ENCODE measurements around the gene FAM8A1. TPM values are rescaled to one million over a fixed set of nuclear protein-coding genes. Genes with fewer than 3 reads are reported as not detected.
A peak's percentile ranks its signal among the peaks of the same experiment; 100 is the strongest.

Gene FAM8A1
- total RNA-seq, 3 donors from 2014 or later = 27.9 to 39.4 (median 33.8) TPM

DNA sequence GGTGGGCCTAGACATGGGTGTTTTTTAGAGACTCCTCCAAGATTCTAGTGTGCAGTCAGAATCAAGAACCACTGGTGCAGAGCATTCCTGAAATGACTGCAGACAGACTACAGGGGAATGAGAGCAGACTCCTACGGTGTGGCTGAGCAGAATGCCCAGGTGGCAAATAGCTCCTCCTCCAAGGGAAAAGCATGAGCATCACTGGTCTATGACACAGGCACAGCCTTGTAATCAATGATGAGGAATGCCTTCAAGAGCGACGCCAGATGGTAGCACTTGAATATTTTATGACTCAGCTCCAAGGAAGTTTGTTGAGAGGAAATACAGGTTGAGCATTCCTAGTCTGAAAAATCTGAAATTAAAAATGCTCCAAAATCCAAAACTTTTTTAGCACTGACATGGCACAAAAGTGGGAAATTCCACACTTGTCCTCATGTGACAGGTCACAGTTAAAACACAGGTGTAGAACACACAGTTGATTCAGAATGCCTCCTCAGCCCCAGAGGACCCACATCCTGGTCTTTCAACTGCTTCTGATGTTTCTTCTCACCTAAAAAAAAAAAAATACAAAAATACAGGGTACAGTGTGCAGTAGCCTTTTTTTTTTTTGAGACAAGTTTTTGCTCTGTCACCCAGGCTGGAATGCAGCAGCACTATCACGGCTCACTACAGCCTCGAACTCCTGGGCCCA is 10.6 kb upstream of the FAM8A1 start:
- H3K27me3 ChIP-seq = no peaks in the 10 kb centered on the region
- intact Hi-C loops (cut with DNase I; ENCODE audit: low total_unique reads) = loop anchor here (10.0 kb wide), 1 partner anchor 435 kb away; no protein-coding TSS in a partner anchor
- H3K9me3 ChIP-seq = no peaks in the 10 kb centered on the region
- H3K36me3 ChIP-seq = no peaks in the 10 kb centered on the region
- no peak overlapping the region for H3K27ac ChIP-seq
- TF ChIP-seq, protein P1, sequence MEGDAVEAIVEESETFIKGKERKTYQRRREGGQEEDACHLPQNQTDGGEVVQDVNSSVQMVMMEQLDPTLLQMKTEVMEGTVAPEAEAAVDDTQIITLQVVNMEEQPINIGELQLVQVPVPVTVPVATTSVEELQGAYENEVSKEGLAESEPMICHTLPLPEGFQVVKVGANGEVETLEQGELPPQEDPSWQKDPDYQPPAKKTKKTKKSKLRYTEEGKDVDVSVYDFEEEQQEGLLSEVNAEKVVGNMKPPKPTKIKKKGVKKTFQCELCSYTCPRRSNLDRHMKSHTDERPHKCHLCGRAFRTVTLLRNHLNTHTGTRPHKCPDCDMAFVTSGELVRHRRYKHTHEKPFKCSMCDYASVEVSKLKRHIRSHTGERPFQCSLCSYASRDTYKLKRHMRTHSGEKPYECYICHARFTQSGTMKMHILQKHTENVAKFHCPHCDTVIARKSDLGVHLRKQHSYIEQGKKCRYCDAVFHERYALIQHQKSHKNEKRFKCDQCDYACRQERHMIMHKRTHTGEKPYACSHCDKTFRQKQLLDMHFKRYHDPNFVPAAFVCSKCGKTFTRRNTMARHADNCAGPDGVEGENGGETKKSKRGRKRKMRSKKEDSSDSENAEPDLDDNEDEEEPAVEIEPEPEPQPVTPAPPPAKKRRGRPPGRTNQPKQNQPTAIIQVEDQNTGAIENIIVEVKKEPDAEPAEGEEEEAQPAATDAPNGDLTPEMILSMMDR (IDR thresholded peaks at IDR 0.05) = no peak
- TF ChIP-seq POLR2AphosphoS5 (IDR thresholded peaks at IDR 0.05) (no peak), POLR2A (IDR thresholded peaks at IDR 0.05) (no peak)
- H3K4me1 ChIP-seq = no peaks in the 10 kb centered on the region
- H3K4me3 ChIP-seq = no peak overlapping the region
- DNase-seq (ENCODE audit: low spot score in 2 of 2) = no peak

DNA sequence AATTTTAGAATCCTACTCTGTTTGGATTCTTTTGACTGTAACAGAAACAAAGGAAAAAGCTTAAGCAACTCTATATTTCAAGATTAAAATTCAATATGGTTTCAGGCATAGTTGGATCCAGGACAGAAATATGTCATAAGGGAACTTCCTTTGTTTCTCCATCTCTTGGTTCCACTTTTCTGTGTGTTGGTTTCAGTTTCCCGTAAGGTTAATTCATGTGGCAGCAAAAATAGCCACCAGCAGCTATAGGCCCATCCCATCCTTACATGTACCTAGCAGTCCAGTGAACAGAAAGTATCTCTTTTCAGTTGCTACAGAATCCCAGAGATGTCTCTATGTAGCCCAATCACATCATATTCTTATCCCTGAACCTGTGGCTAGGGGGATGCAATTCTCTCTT is 8.8 kb upstream of the FAM8A1 start:
- no peak overlapping the region for H3K27ac ChIP-seq
- DNase-seq (ENCODE audit: low spot score in 2 of 2) = no peak
- H3K4me3 ChIP-seq = no peak overlapping the region
- TF ChIP-seq, protein P1 (IDR thresholded peaks at IDR 0.05) = no peak
- no peak for TF ChIP-seq POLR2AphosphoS5 (IDR thresholded peaks at IDR 0.05)
- TF ChIP-seq POLR2A (IDR thresholded peaks at IDR 0.05) = no peak
- no peaks in the 10 kb centered on the region for H3K9me3 ChIP-seq
- no peaks in the 10 kb centered on the region for H3K27me3 ChIP-seq
- no peaks in the 10 kb centered on the region for H3K36me3 ChIP-seq
- intact Hi-C loops (cut with DNase I; ENCODE audit: low total_unique reads) = no loop called here
- H3K4me1 ChIP-seq = no peaks in the 10 kb centered on the region

DNA sequence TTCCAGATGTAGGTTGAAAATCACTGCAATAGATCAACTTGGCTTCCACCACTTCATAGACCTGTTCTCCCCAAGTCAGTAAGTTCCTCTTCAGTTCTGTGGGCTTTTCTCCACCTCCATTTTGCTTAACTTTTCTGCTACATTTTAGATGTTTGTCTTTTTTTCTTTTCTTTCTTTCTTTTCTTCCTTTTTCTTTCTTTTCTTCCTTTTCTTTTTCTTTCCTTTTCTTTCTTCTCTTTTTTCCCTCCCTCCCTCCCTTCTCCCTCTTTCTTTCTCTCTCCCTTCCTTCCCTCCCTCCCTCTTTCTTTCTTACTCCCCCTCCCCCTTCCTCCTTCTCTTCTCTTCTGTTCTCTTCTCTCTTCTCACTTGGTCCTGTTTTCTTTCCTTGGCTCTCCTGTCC is 6.9 kb upstream of the FAM8A1 start:
- Histone ChIP-seq H3K4me1 (no peaks in the 10 kb centered on the region), H3K36me3 (no peaks in the 10 kb centered on the region), H3K4me3 (no peak overlapping the region), H3K27me3 (no peaks in the 10 kb centered on the region), H3K27ac (no peak overlapping the region), H3K9me3 (no peaks in the 10 kb centered on the region)
- no peak for DNase-seq (ENCODE audit: low spot score in 2 of 2)
- intact Hi-C loops (cut with DNase I; ENCODE audit: low total_unique reads) = no loop called here
- TF ChIP-seq POLR2A (IDR thresholded peaks at IDR 0.05) (no peak), POLR2AphosphoS5 (IDR thresholded peaks at IDR 0.05) (no peak)
- TF ChIP-seq, protein P1 (IDR thresholded peaks at IDR 0.05) = no peak

DNA sequence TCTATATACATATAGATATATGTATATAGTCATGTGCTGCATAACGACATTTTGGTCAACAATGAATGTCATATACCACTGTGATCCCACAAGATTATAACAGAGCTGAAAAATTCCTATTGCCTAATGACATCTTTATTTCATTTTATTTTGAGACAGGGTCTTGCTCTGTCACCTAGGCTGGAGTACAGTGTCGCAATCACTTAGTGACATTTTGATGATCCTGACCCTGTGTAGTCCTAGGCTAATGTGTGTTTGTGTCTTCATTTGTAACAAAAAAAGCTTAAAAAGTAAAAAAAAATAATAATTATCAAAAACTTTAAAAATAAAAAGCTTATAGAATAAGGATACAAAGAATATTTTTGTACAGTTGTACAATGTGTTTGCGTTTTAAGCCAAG is 4.0 kb upstream of the FAM8A1 start:
- no peaks in the 10 kb centered on the region for H3K36me3 ChIP-seq
- H3K4me1 ChIP-seq = no peaks in the 10 kb centered on the region
- H3K27ac ChIP-seq = no peak overlapping the region
- no peak overlapping the region for H3K4me3 ChIP-seq
- H3K9me3 ChIP-seq = no peaks in the 10 kb centered on the region
- no peak for TF ChIP-seq POLR2AphosphoS5 (IDR thresholded peaks at IDR 0.05)
- TF ChIP-seq, protein P1 (IDR thresholded peaks at IDR 0.05) = no peak
- TF ChIP-seq POLR2A (IDR thresholded peaks at IDR 0.05) = no peak
- DNase-seq (ENCODE audit: low spot score in 2 of 2) = no peak
- intact Hi-C loops (cut with DNase I; ENCODE audit: low total_unique reads) = no loop called here
- no peaks in the 10 kb centered on the region for H3K27me3 ChIP-seq

DNA sequence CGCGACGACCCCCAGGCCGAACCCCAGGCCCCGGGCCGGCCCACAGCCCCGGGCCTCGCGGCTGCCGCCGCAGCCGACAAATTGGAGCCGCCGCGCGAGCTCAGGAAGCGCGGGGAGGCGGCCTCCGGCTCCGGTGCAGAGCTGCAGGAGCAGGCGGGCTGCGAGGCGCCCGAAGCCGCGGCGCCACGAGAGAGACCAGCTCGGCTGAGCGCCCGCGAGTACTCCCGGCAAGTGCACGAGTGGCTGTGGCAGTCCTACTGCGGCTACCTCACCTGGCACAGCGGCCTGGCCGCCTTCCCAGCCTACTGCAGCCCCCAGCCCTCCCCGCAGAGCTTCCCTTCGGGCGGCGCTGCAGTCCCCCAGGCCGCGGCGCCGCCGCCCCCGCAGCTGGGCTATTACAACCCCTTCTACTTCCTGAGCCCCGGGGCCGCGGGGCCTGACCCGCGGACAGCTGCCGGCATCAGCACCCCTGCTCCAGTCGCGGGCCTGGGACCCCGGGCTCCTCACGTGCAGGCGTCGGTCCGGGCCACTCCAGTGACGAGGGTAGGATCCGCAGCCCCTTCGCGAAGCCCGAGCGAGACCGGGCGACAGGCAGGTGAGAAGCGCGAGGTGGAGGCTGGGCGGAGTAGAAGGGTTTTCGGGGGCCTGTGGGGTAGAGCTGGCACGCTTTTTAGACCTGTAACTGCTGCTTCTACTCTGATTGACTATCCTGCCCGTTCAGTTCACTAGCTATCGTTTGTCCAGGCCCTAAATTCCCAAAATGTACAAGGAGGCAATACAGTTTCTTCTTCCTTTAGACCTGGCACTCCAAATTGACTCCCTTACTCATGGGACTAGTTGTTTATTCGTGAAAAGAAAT is 654 bp downstream of the FAM8A1 start:
- no peak for DNase-seq (ENCODE audit: low spot score in 2 of 2)
- intact Hi-C loops (cut with DNase I; ENCODE audit: low total_unique reads) = no loop called here
- H3K9me3 ChIP-seq = no peaks in the 10 kb centered on the region
- no peaks in the 10 kb centered on the region for H3K4me1 ChIP-seq
- no peaks in the 10 kb centered on the region for H3K36me3 ChIP-seq
- H3K27me3 ChIP-seq = no peaks in the 10 kb centered on the region
- TF ChIP-seq, protein P1 (IDR thresholded peaks at IDR 0.05) = no peak
- TF ChIP-seq POLR2A (IDR thresholded peaks at IDR 0.05) = no peak
- TF ChIP-seq POLR2AphosphoS5 (IDR thresholded peaks at IDR 0.05) = no peak
- H3K4me3 ChIP-seq = peak overlapping the region; percentile 79 to 96 (median 93)
- H3K27ac ChIP-seq = peak overlapping the region; percentile 91 to 97
